Renal pelvis (tissue), 12 donors: Measurements from ENCODE around the gene MAPT. TPM values are rescaled to one million over a fixed set of nuclear protein-coding genes. Genes with fewer than 3 reads are reported as not detected.

Source experiments
- DNase-seq: peaks from one replicate; pipeline ENCODE4 v3.0.0-alpha.2; 2013
- long read RNA-seq, 16 experiments: transcript quantifications; one replicate each; lab custom pipeline, GENCODE V29; 2026
- polyA plus RNA-seq, 3 donors: library from polyadenylated mRNA; unstranded; fragments of 120-200 nt; gene quantifications; one replicate each; pipeline ENCODE4 v1.2.1, GENCODE V29; 2013; ENCODE audit not compliant: insufficient read length in 3 of 3

Gene MAPT
- polyA plus RNA-seq = 1 to 10 TPM; 6.9 to 9.4 (median 8.4) TPM
- long read RNA-seq, donor 1 = 0 reads
- long read RNA-seq, donor 2 = 0 reads
- long read RNA-seq, donor 3 = 0 reads
- long read RNA-seq, donor 4 = 0 reads
- long read RNA-seq, donor 5, full-length matches to known transcripts = 1 of 1 reads
- long read RNA-seq, donor 5, partial matches to known transcripts = 0 of 1 reads
- long read RNA-seq, donor 5, other reads (novel, unspliced or antisense) = 0 of 1 reads
- long read RNA-seq, donor 6, partial matches to known transcripts = 0 of 1 reads
- long read RNA-seq, donor 6, other reads (novel, unspliced or antisense) = 0 of 1 reads
- long read RNA-seq, donor 7 = 0 reads
- long read RNA-seq, donor 8 = 0 reads
- long read RNA-seq, donor 9, partial matches to known transcripts = 0 of 1 reads
- long read RNA-seq, donor 9, other reads (novel, unspliced or antisense) = 0 of 1 reads
- long read RNA-seq, donor 10 = 0 reads
- long read RNA-seq, donor 11, partial matches to known transcripts = 0 of 1 reads
- long read RNA-seq, donor 11, other reads (novel, unspliced or antisense) = 0 of 1 reads
- long read RNA-seq, donor 12, partial matches to known transcripts = 0 of 3 reads
- long read RNA-seq, donor 12, other reads (novel, unspliced or antisense) = 0 of 3 reads
- long read RNA-seq, donor 13 = 0 reads
- long read RNA-seq, donor 14 = 0 reads
- long read RNA-seq, donor 15 = 0 reads
- long read RNA-seq, donor 16 = 0 reads

DNA sequence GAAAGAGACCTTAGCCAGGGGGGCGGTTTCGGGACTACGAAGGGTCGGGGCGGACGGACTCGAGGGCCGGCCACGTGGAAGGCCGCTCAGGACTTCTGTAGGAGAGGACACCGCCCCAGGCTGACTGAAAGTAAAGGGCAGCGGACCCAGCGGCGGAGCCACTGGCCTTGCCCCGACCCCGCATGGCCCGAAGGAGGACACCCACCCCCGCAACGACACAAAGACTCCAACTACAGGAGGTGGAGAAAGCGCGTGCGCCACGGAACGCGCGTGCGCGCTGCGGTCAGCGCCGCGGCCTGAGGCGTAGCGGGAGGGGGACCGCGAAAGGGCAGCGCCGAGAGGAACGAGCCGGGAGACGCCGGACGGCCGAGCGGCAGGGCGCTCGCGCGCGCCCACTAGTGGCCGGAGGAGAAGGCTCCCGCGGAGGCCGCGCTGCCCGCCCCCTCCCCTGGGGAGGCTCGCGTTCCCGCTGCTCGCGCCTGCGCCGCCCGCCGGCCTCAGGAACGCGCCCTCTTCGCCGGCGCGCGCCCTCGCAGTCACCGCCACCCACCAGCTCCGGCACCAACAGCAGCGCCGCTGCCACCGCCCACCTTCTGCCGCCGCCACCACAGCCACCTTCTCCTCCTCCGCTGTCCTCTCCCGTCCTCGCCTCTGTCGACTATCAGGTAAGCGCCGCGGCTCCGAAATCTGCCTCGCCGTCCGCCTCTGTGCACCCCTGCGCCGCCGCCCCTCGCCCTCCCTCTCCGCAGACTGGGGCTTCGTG, at the start of gene MAPT:
TSS of gene MAPT (plus strand) at position 533 of the 763 bp plus-strand sequence. CDS start 67,784 bp downstream, outside the sequence.
- peak; percentile 93 for DNase-seq

DNA sequence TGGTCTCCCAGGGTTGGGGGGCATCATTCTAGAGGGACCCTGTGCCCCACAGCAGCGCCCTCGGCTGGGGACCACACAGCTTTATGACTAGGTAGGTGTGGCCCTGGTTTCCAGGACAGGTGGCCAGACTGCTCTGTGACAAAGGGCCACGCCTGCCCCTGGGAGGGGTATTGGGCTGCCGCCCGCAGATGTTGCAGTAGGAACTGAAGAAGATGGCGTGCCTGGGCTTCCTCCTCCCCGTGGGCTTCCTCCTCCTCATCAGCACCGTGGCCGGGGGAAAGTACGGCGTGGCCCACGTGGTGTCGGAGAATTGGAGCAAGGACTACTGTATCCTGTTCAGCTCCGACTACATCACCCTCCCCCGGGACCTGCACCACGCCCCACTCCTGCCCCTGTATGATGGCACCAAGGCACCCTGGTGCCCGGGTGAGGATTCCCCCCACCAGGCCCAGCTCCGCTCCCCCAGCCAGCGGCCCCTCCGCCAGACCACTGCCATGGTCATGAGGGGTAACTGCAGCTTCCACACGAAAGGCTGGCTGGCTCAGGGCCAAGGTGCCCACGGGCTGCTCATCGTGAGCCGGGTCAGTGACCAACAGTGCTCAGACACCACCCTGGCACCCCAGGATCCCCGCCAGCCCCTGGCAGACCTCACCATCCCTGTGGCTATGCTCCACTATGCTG, 49.5 kb upstream of the MAPT start, which contains the start of gene SPPL2C:
TSS of gene SPPL2C (plus strand) at position 187 of the 681 bp plus-strand sequence. CDS start at position 213, 26 bp downstream.
- DNase-seq = no peak

DNA sequence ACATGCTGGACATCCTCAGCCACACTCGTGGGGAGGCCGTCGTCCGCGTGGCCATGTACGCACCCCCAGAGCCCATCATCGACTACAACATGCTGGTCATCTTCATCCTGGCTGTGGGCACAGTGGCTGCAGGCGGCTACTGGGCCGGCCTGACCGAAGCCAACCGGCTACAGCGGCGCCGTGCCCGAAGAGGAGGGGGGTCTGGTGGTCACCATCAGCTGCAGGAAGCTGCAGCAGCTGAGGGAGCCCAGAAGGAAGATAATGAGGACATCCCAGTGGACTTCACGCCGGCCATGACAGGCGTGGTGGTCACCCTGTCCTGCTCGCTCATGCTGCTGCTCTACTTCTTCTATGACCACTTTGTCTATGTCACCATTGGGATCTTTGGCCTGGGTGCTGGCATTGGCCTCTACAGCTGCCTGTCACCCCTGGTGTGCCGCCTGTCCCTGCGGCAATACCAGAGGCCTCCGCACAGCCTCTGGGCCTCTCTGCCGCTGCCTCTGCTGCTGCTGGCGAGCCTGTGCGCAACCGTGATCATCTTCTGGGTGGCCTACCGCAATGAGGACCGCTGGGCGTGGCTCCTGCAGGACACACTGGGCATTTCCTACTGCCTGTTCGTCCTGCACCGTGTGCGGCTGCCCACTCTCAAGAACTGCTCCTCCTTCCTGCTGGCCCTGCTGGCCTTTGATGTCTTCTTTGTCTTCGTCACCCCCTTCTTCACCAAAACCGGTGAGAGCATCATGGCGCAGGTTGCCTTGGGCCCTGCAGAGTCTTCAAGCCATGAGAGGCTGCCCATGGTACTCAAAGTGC, 48.8 kb upstream of the MAPT start:
- DNase-seq = no peak

DNA sequence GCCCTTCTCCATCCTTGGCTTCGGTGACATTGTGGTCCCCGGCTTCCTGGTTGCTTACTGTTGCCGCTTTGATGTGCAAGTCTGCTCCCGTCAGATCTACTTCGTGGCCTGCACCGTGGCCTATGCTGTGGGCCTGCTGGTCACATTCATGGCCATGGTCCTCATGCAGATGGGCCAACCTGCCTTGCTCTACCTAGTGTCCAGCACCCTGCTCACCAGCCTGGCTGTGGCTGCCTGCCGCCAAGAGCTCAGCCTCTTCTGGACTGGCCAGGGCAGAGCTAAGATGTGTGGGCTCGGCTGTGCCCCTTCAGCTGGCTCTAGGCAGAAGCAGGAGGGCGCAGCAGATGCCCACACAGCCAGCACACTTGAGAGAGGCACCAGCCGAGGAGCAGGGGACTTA, 48.1 kb upstream of the MAPT start:
- DNase-seq = no peak

DNA sequence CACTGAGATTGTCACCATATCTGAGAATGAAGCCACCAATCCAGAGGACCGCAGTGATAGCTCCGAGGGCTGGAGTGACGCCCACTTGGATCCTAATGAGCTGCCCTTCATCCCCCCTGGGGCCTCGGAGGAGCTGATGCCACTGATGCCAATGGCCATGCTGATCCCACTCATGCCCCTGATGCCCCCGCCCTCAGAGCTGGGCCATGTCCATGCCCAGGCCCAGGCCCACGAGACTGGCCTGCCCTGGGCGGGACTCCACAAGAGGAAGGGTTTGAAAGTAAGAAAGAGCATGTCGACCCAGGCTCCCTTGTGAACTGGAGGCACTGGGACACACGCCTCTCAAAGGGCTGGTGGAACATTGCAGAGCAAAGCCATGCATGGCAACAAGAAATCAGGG, 47.7 kb upstream of the MAPT start:
- no peak for DNase-seq

DNA sequence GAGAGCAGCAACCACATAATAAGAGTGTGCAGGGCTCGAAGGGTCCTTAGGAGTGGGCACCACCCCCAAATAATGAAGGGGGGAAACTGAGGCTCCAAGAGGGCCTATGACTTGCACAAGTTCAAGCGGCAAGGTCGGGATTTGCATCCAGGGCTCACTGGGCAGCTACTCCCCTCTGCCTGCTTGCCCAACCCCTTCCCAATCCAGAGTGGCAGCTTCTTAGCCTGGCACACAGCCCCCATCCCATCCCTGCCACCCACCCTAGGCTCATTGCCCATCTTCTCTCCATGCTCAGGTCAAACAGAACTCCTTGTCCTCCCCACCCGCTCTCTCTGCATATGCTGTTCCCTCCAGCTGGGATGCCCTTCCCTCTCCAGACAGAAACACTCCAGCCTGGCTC, 47.3 kb upstream of the MAPT start:
- DNase-seq = no peak

DNA sequence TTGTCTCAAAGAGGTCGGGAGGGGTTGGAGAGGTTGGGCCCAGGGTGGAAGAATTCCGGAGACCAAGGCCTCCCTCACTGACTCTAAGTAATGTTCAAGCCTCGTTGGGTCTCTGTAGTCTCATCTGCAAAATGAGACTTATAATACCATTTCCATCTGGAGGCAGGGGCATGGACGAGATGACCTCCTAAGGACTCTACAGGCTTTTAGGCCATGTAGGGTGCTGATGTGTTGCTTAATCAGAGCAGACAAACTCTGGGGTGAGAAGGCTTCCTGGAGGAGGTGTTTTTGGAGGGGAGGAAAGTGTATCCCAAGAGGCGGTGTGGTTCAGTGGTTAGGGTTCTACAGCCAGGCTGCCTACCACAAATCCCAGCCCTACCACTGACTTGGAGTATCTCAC, 46.6 kb upstream of the MAPT start:
- DNase-seq = no peak

DNA sequence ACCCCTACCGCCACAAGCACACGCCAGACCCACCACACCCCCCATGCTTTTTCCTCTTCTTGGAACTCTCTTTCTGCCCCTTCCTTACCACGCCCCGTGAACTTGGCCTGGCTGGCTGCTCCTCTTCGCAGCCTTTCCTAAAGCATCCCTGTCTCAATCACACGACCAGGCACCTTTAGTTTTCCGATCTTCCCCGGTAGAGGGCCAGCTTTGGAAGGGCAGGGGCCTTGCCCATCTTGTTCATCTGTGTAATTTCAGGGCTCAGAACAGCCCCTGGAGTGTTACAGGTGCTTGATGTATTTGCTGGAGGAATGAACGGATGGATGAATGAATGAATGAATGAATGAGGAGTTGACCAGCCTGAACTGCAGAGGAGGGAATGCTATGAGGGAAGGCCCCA, 45.9 kb upstream of the MAPT start:
- DNase-seq = no peak

DNA sequence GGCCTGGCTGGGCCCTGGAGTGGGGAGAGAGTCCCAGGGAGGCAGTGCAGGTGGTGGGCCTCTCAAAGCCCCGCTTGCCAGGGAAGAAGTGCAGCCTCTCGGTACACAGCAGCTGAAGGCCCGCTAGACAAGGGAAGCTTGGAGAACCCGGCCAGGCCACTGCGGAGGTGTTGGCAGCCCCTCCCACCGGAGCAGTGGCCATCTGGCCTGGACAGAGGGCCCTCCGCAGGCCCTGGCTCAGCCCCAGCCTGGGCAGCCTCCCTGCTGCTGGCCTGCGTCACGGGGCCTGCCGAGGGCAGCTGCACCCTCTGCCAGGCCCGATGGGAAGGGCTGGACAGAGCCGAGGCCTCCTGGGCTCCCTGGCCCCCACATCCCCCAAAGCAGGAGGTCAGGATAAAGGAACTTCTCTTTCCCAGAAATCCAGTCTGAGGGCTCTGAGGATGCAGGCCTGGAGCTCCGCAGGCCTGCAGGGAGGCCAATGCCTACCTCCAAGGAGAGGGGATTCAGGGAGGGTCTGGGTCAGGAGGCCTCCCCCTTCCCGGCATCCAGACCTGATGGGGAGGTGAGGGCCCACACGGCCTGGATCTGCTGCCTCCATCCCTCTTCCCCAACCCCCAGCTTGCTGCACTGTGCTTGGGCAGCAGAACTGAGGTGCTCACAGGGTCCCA, 45.4 kb upstream of the MAPT start:
- DNase-seq = no peak

DNA sequence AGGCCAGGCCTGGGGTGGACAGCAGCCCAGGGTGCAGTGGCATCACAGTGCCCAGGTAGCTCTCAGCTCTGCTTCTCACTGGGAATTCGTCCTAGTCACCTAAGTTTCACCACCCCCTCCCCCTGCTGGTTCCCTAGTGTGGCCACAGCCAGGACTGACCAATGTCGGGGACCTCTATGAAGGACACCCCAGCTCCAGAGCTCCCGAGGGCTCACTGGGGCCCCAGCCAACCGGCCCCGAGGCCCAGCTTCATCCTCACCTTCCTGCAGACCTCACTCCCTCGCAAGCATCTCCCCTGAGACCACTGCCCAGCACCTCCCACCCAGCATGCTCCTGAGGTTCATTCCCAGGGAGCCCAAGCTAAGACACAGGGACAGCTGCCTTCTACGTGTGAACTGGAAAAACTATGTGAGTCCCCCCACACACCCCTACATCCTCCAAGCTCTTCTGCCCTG, 44.8 kb upstream of the MAPT start:
- no peak for DNase-seq

DNA sequence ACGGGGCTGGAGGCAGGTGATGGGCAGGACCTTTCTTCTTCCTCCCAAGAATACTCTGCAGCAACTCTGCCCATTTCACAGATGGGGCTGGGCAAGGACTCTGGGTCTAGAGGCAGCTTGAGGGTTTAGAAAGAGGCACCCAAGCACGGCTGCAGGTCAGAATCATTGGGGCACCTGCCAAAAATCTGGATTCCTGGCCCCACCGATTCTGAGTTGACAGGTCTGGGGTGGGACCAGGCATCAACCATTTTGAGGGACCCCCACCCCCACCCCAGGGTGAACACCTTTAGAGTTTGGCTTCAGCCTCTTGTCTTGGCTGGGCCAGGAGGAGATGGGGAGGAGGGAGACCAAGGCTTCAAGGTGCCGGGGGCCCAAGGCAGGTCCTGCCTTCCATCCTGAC, 44.3 kb upstream of the MAPT start:
- DNase-seq = no peak

DNA sequence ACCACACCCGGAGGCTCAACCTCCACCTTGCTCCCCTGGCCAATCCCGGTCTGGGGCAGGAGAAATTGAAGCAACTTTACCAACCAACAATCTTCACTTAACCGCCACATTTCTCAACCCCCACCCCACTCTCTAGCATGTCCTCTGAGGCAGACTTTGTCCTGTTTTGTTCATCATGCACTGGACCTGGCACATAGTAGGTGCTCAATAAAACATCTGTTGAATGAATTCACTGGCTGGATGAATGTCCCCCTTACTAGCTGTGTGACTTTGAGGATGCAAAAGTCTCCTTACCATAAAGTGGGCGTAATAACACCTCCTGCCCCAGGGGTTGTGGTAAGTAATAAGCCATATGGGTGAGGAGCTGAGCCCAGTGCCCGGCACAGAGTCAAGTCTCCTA, 43.9 kb upstream of the MAPT start:
- DNase-seq = no peak

DNA sequence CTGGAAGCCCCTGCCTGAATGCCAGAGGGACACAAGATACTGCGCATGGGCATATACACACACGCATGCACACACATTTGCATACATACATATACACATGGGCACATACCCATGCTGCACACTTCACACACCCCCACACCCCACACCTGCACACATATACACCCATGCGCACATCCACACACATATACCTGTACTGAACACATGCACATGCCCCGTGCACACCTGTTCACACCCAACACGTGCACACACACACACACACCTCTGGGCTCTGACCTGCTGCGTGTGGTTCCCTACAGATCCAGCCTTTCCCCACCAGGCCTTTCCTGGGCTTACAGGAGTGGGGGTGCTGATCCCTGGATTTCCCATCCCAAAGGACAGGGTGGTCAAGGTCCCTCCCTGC, 43.3 kb upstream of the MAPT start:
- DNase-seq = no peak

DNA sequence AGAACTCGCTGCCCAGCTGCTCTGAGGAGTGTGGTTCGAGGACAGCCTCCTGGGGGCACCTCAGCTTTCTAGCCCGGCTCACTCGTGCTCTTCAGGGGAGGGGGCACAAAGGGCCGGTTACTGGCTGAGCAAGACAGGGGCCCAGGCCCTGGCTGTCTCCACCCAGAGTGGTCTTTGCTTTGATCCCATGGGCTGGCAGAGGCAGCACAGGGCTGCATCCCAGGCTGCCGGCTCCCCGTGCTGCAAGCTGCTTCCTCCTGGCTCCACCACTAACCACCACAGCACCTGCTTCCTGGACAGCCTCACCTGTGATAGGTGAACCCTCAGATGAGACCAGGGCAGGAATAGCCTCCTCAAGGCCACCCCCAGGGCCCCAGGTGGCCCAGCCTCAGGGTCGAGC, 42.9 kb upstream of the MAPT start:
- DNase-seq = no peak

DNA sequence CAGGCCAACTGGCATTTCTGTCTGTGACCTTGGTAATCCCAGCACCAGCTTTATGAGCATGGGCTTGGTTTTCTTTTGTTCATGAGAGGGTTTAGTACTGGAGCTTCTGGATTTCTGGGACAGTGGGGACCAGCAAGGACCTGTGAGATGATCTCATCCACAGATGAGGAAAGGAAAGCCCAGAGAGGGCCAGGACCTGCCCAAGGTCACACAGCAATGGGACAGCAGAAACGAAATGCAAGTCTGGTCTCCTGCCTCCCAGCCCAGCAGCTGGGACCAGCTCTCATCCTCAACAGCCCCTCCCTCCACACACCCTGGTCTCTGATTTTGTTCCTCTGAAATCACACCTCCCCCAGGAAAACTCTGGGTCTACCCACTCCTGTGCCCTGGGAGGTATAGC, 42.5 kb upstream of the MAPT start:
- no peak for DNase-seq

DNA sequence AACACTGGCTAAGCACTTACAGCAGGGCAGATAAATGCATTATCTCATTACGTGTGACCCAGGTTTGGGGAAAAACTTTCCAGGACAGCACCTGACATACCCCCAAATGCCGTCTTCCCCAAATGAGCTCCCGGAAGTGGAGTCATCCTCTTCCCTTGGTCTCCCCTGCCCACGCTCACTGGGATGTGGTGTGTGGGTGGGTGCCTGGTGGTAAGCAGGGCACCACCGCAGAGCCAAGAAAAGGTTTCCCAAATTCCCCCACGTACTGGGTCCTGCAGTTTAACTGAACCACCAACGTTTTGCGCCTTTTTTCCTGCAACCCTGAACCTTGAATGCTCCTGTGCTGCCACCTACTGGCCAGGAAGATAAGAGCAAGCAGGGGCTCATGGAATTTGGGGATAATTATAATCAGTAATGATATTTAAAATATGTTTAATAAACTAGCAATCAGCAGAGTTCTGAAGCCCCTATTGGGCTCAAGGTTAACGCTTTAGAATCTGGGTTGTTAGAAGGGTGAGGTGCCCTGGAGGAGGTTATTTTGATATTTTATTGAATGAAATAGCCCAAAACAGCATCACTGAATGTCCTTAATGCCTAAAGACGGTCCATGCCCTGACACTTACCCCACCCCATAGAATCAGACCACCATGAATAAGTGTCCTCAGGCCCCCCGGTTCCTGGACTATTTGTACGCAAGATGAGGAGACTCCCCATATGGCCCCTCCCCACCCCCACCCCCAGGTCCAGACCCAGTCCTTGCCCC, 41.6 kb upstream of the MAPT start:
- DNase-seq = peak; percentile 45

DNA sequence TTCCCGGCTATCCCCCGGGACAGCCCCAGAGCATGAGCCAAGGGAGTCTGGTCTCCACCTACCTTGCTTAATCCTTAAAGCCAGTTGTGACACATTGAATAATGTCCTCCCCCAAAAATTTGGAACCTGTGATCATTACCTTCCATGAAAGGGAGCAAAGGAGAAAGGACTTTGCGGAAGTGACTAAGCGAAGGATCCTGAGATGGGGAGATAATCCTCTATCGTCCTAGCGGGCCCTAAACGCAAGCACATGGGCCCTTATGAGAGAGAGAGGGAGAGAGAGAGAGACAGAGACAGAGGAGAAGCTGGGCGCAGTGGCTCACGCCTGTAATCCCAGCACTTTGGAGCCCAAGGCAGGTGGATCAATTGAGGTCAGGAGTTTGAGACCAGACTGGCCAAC, 40.1 kb upstream of the MAPT start:
- DNase-seq = no peak

DNA sequence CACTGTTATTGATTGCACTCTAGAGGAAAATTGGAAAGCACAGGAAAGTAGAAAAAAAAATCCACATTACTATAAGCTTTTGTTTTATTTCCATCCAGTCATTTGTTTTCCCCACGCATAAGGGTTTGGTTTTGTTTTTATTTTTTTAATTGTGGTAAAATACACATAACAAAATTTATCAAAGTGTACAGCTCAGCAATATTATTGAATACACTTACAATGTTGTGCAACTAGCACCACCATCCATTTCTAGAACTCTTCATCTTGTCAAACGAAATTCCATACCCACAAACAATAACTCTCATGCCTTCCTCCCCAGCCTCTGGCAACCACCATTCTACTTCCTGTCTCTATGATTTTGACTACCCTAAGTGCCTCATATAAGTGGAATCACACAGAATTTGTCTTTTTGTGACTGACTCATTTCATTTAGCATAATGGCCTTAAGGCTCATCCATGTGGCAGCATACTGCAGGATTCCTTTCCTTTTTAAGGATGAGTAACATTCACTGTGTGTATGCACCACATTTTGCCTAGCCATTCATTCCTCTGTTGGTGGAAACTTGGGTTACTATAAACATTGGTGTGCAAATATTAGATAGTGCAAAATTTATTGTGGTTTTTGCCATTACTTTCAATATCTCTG, 38.5 kb upstream of the MAPT start:
- DNase-seq = no peak
